ENCODE data around the gene ST6GALNAC4.

- no peak for TF ChIP-seq CTCF (IDR thresholded peaks at IDR 0.05; ENCODE audit: low read depth, low read length, poor library complexity, severe bottlenecking)
- TF ChIP-seq EZH2phosphoT487 (IDR thresholded peaks at IDR 0.05; ENCODE audit: borderline replicate concordance, low read length), result no peak
Measured at GRCh38 chr9:127860260-127860659, 56.6 kb downstream of the ST6GALNAC4 start.

Data from DOHH2 (cell line).